Trophoblast cell (in vitro differentiated cells and primary cell): ENCODE results near the gene PPP1R27.
A peak's percentile ranks its signal among the peaks of the same experiment; 100 is the strongest.

Experiments
- DNase-seq, 2 donors: peaks; one replicate each; pipeline ENCODE4 v3.0.0-alpha.2; 2016
- H2AFZ ChIP-seq: 2 replicates; pipeline ENCODE4 v1.6.1; 2013; ENCODE audit warnings: low read length, moderate library complexity, mild to moderate bottlenecking; ENCODE audit not compliant: insufficient read depth, poor library complexity
- H2AK5ac ChIP-seq: 2 replicates; pipeline ENCODE4 v1.6.1; 2013; ENCODE audit warnings: mild to moderate bottlenecking, low read length
- H2BK120ac ChIP-seq: 2 replicates; pipeline ENCODE4 v1.6.1; 2013; ENCODE audit warnings: low read length, mild to moderate bottlenecking, moderate library complexity; ENCODE audit not compliant: insufficient read depth, poor library complexity
- H2BK12ac ChIP-seq: 2 replicates; pipeline ENCODE4 v1.6.1; 2013; ENCODE audit warnings: mild to moderate bottlenecking, low read length, moderate library complexity
- H2BK5ac ChIP-seq: 2 replicates; pipeline ENCODE4 v1.6.1; 2013; ENCODE audit warnings: low read length, low read depth, moderate library complexity, mild to moderate bottlenecking; ENCODE audit not compliant: poor library complexity
- H3K14ac ChIP-seq: 2 replicates; pipeline ENCODE4 v1.6.1; 2013; ENCODE audit warnings: mild to moderate bottlenecking, low read length
- H3K18ac ChIP-seq: 2 replicates; pipeline ENCODE4 v1.6.1; 2013; ENCODE audit warnings: mild to moderate bottlenecking, low read length
- H3K23ac ChIP-seq: 2 replicates; pipeline ENCODE4 v1.6.1; 2013; ENCODE audit warnings: low read length
- H3K27ac ChIP-seq: 2 replicates; pipeline ENCODE4 v1.5.1; 2013; ENCODE audit warnings: low read depth, mild to moderate bottlenecking, inconsistent platforms, low read length, moderate library complexity
- H3K27me3 ChIP-seq: 2 replicates; pipeline ENCODE4 v1.6.1; 2013; ENCODE audit warnings: inconsistent platforms, mild to moderate bottlenecking, low read length, moderate library complexity; ENCODE audit not compliant: insufficient read depth
- H3K36me3 ChIP-seq, 2 experiments: 1 replicate in 1 of 2; 2 replicates in 1 of 2; pipeline ENCODE4 v1.6.1; 2013; ENCODE audit warnings: low read length in 2 of 2, mild to moderate bottlenecking in 2 of 2, moderate library complexity in 1 of 2; ENCODE audit not compliant: insufficient read depth in 2 of 2, control insufficient read depth in 1 of 2
- H3K4ac ChIP-seq: 2 replicates; pipeline ENCODE4 v1.6.1; 2013; ENCODE audit warnings: low read depth, mild to moderate bottlenecking, low read length, moderate library complexity
- H3K4me1 ChIP-seq, 2 experiments: 1 replicate in 1 of 2; 2 replicates in 1 of 2; pipeline ENCODE4 v1.6.1; 2013; ENCODE audit warnings: low read length in 2 of 2, mild to moderate bottlenecking in 2 of 2, moderate library complexity in 1 of 2; ENCODE audit not compliant: insufficient read depth in 2 of 2, control insufficient read depth in 1 of 2
- H3K4me2 ChIP-seq: 2 replicates; pipeline ENCODE4 v1.6.1; 2013; ENCODE audit warnings: inconsistent platforms, mild to moderate bottlenecking, low read length, moderate library complexity
- H3K4me3 ChIP-seq: 2 replicates; pipeline ENCODE4 v1.5.1; 2013; ENCODE audit warnings: mild to moderate bottlenecking, low read depth, low read length, inconsistent platforms
- H3K79me1 ChIP-seq: one replicate; pipeline ENCODE4 v1.6.1; 2013; ENCODE audit warnings: low read length
- H3K79me2 ChIP-seq: 2 replicates; pipeline ENCODE4 v1.6.1; 2013; ENCODE audit warnings: low read length, mild to moderate bottlenecking; ENCODE audit not compliant: control insufficient read depth, insufficient read depth, poor library complexity
- H3K9ac ChIP-seq: 2 replicates; pipeline ENCODE4 v1.6.1; 2013; ENCODE audit warnings: mild to moderate bottlenecking, low read length
- H3K9me3 ChIP-seq: 2 replicates; pipeline ENCODE4 v1.6.1; 2013; ENCODE audit warnings: low read depth, mild to moderate bottlenecking, control low read depth, inconsistent platforms, low read length; ENCODE audit not compliant: insufficient read depth
- H4K12ac ChIP-seq: 2 replicates; pipeline ENCODE4 v1.6.1; 2013; ENCODE audit warnings: low read depth, mild to moderate bottlenecking, low read length, moderate library complexity
- H4K8ac ChIP-seq: 2 replicates; pipeline ENCODE4 v1.6.1; 2013; ENCODE audit warnings: low read depth, mild to moderate bottlenecking, low read length, moderate library complexity
- H4K91ac ChIP-seq: one replicate; pipeline ENCODE4 v1.6.1; 2013; ENCODE audit warnings: low read depth, mild to moderate bottlenecking, low read length, moderate library complexity
- WGBS: extraction: QIAGEN DNeasy Blood & Tissue Kit; methylation state at CpG from one replicate; pipeline ENCODE4 v1.1.7; 2013; ENCODE audit warnings: missing lambda C conversion rate; ENCODE audit not compliant: insufficient read length, insufficient coverage; ENCODE audit errors: extremely low coverage; 5-methylcytosine and 5-hydroxymethylcytosine counted together

Gene PPP1R27

GRCh38 chr17:81804559-81805399 is 30.1 kb downstream of the PPP1R27 start:
- Histone ChIP-seq H3K36me3 (no peaks in the 10 kb centered on the region), H3K27me3 (peaks cover 54% of the 10 kb centered on the region), H2AK5ac (no peak overlapping the region), H2AFZ (no peak overlapping the region), H2BK12ac (no peak overlapping the region), H3K4me3 (no peak overlapping the region), H3K14ac (no peak overlapping the region), H3K9ac (no peak overlapping the region), H3K4ac (no peak overlapping the region), H4K91ac (no peak overlapping the region), H3K79me2 (no peaks in the 10 kb centered on the region), H3K27ac (no peak overlapping the region), H3K9me3 (peaks cover 30% of the 10 kb centered on the region), H3K23ac (no peak overlapping the region), H3K18ac (no peak overlapping the region), H3K4me1 (no peaks in the 10 kb centered on the region), H4K8ac (no peak overlapping the region), H2BK5ac (no peak overlapping the region), H3K4me2 (no peak overlapping the region), H4K12ac (no peak overlapping the region), H3K79me1 (no peaks in the 10 kb centered on the region), H2BK120ac (no peak overlapping the region)
- no peak for DNase-seq
- WGBS, result no CpG with 5 or more reads among the region's 65 CpGs

- Histone ChIP-seq H3K4ac (no peak within 1 kb of the TSS), H3K23ac (no peak within 1 kb of the TSS), H3K36me3 (no peaks in the 10 kb centered on the region), H2AFZ (no peak within 1 kb of the TSS), H2BK5ac (no peak within 1 kb of the TSS), H4K91ac (no peak within 1 kb of the TSS), H2BK12ac (no peak within 1 kb of the TSS), H4K8ac (no peak within 1 kb of the TSS), H3K27me3 (peaks cover 54% of the 10 kb centered on the region), H2BK120ac (no peak within 1 kb of the TSS), H3K9me3 (peaks cover 23% of the 10 kb centered on the region), H3K4me3 (no peak within 1 kb of the TSS), H3K4me2 (peak within 1 kb of the TSS; percentile 40), H3K79me2 (no peaks in the 10 kb centered on the region), H3K79me1 (no peaks in the 10 kb centered on the region), H4K12ac (no peak within 1 kb of the TSS), H3K14ac (no peak within 1 kb of the TSS), H3K9ac (no peak within 1 kb of the TSS), H2AK5ac (no peak within 1 kb of the TSS), H3K27ac (no peak within 1 kb of the TSS), H3K18ac (no peak within 1 kb of the TSS), H3K4me1 (no peaks in the 10 kb centered on the region)
- WGBS, result no CpG with 5 or more reads among the region's 110 CpGs
- DNase-seq, result no peak
Measured at GRCh38 chr17:81803728-81804558, 30.9 kb downstream of the PPP1R27 start, which contains the start of gene GCGR. Gene GCGR (plus strand): TSS chr17:81804150. CDS start chr17:81809019, 4,869 bp downstream.

GRCh38 chr17:81802856-81803643 is 31.8 kb downstream of the PPP1R27 start:
- H3K27me3 ChIP-seq, result peaks cover 54% of the 10 kb centered on the region
- no peaks in the 10 kb centered on the region for H3K79me1 ChIP-seq
- no peak overlapping the region for H2AFZ ChIP-seq
- no peak overlapping the region for H3K27ac ChIP-seq
- no peak overlapping the region for H4K91ac ChIP-seq
- no peak overlapping the region for H3K9ac ChIP-seq
- no peak overlapping the region for H3K4me2 ChIP-seq
- no peak overlapping the region for H4K8ac ChIP-seq
- no peak overlapping the region for H2BK120ac ChIP-seq
- H3K4ac ChIP-seq, result no peak overlapping the region
- DNase-seq, result no peak
- no CpG with 5 or more reads among the region's 26 CpGs for WGBS
- no peak overlapping the region for H4K12ac ChIP-seq
- no peak overlapping the region for H3K18ac ChIP-seq
- no peak overlapping the region for H3K23ac ChIP-seq
- no peak overlapping the region for H2BK5ac ChIP-seq
- no peaks in the 10 kb centered on the region for H3K4me1 ChIP-seq
- H3K9me3 ChIP-seq, result peaks cover 20% of the 10 kb centered on the region
- H3K4me3 ChIP-seq, result no peak overlapping the region
- H3K79me2 ChIP-seq, result no peaks in the 10 kb centered on the region
- no peak overlapping the region for H2BK12ac ChIP-seq
- H3K14ac ChIP-seq, result no peak overlapping the region
- no peaks in the 10 kb centered on the region for H3K36me3 ChIP-seq
- H2AK5ac ChIP-seq, result no peak overlapping the region

GRCh38 chr17:81802048-81802758 is 32.6 kb downstream of the PPP1R27 start:
- Histone ChIP-seq H3K4me1 (no peaks in the 10 kb centered on the region), H3K4ac (no peak overlapping the region), H3K9me3 (peaks cover 17% of the 10 kb centered on the region), H3K9ac (no peak overlapping the region), H2AFZ (no peak overlapping the region), H4K8ac (no peak overlapping the region), H2BK12ac (no peak overlapping the region), H3K14ac (no peak overlapping the region), H2BK120ac (no peak overlapping the region), H3K27me3 (peaks cover 54% of the 10 kb centered on the region), H3K36me3 (no peaks in the 10 kb centered on the region), H2AK5ac (no peak overlapping the region), H3K4me2 (no peak overlapping the region), H3K4me3 (no peak overlapping the region), H3K27ac (no peak overlapping the region), H3K18ac (no peak overlapping the region), H2BK5ac (no peak overlapping the region), H4K12ac (no peak overlapping the region), H3K79me2 (no peaks in the 10 kb centered on the region), H4K91ac (no peak overlapping the region), H3K23ac (no peak overlapping the region), H3K79me1 (no peaks in the 10 kb centered on the region)
- no peak for DNase-seq
- no CpG with 5 or more reads among the region's 9 CpGs for WGBS
